ENCODE results near the gene STOX2.

Gene STOX2

DNA sequence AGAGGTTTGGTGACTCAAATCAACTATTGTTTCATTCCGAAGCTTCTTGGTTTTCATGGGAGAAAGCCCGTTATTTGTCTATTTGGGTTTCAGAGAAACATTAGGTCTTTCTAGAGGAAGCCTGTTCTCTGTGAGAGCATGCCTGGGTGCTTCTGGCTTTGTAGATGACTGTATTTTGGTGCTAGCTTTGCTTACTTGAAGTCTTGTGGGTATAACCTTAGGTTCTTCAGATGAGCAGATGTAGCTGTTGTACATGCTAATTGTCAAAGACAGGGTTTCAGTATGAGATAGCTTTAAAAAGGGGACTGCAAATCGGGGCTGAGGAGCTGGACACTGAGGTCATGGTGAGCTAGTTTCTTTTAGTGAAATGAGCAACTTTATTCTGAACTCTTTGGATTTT is 7.9 kb upstream of the STOX2 start:
- no peak for DNase-seq (ENCODE audit: low read depth)

DNA sequence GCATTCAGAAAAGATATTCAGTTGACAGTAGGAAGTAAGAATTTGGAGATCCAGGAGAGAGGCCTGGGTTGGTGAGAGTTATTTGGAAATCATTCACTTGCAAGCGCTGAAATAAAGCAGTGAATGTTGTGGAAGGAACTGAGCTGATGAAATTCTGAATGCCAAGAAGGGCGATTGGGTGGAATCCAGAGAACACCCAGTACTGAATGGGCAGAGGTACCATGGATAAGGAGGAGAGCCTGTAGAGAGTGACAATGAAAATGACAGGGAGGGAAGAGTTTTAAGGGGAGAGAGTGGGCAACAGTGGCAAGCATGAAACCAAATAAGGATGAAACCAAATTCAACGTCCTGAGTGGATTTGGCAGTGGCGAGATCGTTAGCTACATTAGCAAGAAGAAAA is 6.7 kb upstream of the STOX2 start:
- DNase-seq (ENCODE audit: low read depth): no peak

DNA sequence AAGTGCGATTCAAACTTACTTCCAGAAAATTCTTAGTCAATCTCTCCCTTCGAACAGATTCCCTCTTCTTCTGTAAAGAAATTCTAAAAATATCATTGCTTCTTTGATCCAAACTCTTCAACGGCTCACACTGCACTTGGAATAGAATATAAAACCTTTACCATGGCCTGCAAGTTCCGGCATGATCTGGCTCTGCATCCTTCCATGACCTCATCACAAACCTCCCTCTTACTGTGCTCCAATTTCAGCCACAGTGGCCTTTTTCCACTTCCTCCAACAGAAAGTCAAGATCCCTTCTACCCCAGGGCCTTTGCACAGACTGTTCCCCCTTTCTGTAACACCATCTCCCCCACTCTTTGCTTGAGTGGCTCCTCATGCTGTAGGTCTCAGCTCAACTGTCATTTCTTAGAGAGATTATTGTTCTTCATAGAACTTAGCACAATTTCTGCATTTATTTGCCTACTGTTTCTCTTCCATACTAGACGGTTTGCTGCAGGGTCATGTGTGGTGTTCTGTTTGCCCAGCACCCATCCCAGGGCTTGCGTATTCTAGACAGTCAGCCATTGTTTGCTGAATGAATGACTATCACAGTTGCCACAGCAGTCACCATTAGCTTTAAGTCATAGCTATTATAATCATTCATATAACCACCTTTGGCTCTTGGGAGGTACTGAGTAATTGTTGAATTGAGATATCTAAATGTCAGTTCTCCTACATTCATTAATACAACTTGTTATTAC is 1.9 kb upstream of the STOX2 start:
- no peak for DNase-seq (ENCODE audit: low read depth)

DNA sequence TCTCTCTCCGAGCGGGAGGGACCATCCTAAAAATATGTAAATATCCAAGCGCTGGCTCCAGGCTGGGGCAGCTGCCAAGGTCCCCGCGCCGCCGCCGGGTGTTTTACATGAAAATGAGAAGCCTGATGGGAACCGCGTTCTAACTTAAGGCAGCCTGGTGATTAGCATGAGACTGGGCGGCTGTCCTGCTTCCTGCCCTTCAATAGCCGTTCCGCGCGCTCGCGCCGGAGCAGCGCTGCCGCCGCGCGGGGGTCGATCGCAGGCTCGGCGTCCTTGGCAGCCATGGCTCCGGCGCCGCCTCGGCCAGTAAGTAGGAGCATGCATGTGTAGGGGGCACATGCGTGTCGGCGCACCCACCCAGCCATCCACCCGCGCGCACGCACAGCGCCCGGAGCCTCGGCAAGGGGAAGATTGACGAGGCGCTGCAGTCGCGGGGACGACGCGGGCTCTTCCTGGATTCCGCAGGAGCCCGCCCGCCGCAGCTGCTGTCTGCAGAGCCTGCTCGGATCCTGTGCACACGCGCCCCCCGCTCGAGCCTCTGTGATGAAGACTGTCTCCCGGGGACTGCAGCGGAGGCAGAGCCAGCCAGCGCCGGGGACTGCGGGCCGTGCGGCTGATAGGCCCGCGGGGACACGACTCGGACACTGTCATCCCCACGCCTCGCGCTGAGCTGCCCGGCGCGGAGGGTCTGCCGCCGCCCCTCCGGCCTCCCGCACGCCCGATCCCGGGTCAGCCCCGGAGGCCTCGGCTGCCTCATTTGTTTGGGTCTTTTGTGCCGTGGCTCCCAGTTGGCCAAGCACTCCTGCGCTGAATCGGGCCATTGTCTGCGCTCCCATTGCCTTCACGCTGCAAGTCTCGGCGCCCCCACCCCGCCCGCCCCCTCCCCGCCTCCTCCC is 734 bp downstream of the STOX2 start:
- no peak for DNase-seq (ENCODE audit: low read depth)

DNA sequence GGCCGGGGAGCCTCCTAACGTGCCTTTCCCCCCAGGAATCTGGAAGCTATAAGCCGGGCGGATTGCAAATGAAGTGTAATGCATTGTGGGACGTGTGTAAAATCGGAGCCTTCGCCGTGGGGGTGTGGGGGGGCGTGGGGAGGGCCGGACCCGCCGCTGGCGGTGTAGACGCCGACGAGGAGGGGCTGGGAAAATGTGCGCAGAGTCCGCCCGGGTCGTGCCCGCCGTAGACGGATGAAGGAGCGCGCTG is 1.3 kb downstream of the STOX2 start:
- no peak for DNase-seq (ENCODE audit: low read depth)

DNA sequence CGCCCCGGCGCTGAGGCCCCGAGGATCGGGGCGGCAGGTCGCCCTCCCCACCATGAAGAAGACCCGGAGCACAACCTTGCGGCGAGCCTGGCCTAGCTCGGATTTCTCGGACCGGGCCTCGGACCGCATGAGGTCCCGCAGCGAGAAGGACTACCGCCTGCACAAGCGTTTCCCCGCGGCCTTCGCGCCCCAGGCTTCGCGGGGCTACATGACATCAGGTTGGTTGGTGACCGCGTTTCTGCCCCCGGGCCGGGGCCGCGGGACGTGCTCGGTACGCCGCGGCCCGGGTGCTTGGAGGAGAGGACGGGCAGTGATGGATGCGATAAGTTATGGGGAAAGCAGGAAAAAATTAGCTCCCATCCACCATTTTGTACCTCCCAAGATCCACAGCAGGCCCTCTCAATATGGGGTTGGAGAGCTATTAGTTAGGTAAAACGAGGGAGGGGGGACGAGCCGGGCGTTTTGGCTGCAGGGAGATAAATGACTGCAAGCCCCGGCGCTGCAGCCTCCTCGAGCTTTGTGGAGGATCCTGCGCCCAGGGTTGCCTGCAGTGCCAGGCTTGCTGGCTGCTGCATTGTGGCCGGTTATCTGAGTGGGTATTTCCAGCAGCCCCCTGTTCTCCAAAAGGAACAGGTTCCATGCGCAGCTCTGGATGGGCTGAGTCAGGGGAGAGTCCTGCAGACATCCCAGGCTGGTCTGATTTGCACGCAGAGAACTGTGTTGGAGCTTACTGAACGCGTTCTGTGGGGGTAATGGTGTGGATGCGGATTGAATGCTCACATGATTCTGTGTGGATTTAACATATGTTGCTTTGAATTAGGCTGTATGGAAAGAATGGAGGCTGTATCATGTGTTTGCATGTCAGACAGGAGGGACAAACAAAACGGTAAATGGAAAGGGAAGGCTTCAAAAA is 1.9 kb downstream of the STOX2 start:
- no peak for DNase-seq (ENCODE audit: low read depth)

DNA sequence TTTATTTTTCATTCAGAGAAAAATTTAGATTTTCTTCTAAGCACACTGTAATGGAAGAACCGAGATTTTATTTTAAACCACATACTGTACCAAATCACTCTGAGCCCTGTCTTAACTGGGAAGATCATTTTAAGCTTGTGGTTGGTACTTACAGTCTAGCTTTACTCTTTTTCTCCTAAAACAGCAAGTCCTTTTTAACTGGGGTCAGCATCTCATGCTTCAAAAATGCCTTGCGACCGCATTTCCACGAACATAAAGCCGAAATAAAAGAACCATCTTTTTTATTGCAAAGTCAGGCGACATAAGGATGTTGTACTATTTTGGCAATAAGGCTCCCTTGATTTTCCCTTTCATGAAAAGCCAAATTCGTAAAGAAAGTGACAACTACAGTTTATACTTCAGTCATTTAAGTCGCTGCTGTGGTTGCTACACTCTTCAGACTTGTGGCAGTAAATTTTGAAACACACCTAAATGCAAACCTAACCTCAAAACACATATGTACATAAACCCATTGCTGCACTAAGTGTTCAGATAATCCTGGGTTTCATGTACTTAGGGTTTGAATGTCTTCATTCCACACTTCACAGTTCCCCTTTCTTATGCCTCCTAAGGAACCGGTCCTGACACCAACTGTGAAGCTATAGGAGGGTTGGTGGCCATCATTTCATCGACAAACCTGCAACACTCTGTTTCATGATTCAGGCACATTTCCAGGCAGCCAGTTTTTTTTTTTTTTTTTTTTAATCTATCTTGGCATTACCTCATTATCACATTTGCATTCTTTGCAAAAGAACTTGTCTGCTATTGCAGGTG is 3.0 kb downstream of the STOX2 start:
- DNase-seq (ENCODE audit: low read depth): no peak

DNA sequence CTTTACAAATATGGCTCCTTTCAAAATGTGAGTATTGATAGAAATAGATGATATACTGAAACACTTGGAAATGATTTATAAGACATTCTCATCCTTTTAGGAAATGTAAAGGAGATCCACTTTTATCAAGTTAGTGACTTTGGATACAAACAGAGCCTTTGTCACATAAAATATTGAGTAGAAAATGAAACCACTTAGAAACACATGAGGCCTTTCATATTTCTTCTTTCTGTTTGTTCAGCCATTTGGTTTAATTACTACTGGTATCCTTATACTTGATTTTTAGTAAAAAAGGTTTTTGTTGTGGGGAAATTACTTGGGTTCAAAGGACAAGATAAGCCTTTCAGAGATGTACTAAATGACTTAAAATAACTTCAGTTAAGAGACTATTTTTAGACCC is 4.1 kb downstream of the STOX2 start:
- DNase-seq (ENCODE audit: low read depth): no peak

DNA sequence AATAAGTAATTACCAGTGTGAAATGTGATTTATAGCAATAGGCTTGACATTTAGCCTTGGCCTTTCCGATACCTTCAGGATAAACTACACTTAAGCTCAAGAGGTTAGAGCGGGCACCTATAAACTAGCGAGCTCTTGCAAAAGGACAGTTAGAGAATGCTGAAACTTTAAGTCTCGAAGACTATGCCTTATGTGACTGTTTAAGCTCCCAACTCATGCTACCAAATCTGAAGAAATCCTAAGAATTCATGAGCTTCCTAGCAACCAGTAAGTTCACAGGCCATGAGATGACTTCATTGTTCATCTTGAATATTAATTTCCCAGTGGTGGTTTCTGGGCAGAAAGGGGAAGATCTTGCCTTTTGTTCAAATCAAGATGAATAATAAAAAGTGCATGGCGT is 4.7 kb downstream of the STOX2 start:
- DNase-seq (ENCODE audit: low read depth): no peak

DNA sequence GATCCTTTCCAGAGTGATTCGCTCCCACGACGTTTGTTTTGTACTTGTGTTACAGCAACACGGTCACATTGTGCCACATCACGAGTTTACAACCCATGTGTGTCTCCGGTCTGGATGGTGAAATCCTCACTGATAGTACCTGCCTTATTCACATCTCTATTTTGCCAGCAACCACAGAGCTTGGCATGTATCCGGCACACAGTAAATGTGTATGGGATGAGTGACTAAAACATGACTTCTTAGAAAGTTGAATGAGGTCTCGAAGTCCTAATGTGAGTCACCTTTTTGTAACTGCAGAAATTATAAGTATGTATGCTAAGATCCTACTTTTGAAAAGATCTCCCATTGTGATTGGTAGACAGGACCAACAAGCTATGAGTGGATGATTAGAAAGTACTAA is 7.5 kb downstream of the STOX2 start:
- DNase-seq (ENCODE audit: low read depth): no peak

DNA sequence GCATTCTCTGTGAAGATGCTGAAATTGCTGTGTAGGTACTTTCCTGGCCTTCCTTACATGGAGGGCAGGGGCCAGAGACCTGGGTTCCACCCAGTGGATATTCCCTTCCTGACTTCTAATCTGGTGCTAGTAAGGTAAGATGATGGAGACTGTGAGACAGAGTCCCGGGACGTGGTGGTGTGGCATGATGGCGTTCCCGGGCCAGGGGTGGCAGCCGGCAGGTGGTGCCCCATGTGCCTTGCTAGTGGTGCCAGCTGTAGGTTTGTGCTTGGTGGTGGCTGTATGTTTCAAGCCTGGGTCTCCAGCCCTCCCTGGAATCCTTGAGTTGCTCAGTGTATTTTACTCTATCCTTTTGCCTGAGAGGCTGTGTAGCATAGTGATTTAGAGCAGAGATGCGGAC is 10.9 kb downstream of the STOX2 start:
- no peak for DNase-seq (ENCODE audit: low read depth)

DNA sequence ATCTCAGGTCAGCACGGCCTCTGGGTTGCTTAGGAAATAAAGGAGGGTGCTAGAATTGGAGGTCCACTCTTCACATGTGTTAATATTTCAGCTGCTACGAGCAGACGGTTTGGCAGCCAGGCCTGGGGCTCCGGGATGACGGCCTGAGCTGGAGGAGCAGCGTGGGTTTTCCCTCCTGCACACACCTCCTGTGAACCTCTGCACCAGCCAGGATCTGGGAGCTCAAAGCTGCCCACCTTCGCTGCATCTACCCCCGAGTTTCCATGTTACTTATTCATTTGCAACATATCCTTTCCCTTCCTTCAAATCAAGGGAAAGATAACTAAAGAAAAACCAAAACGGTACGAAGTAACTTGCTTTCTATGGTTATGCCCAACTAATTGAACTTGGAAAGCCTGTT is 13.6 kb downstream of the STOX2 start:
- no peak for DNase-seq (ENCODE audit: low read depth)

DNA sequence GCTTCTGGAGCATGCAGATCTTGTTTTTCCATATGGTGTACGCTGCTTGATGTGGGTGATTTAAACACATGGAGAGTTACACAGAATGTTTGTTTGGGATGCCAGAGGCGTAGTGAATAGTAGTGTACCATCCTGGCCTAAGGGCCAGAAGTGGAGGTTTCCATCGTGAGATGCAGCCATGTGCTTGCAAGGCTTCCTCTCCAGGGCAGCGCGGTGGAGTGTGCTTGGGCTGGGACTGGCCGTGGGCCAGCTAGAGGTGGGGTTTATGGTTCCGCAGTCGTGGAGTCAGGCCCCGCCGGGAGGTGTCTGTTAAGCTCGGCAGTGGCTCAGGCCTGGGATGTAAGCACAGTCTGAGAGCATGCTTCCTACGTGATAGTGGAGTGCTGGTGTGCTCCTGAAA is 14.0 kb downstream of the STOX2 start:
- DNase-seq (ENCODE audit: low read depth): no peak

DNA sequence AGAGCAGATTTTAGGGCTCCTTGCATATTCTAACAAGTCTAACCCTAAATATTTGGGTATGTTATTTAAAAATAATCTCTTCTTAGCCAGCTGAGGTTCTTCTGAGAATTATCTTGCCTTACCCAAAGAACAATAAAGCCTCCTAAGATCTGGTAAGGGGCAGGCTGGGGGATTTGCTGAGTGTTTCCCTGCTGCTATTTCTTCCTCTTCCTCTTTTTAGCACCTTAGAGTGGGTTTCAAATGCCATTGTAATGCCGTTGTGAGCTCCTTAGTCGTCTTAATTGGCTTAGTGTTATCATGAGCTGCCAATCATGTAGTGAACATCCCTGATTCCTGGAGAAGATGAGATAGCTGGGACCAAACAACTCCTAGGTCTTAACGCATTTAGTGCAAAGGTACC is 15.4 kb downstream of the STOX2 start:
- no peak for DNase-seq (ENCODE audit: low read depth)

DNA sequence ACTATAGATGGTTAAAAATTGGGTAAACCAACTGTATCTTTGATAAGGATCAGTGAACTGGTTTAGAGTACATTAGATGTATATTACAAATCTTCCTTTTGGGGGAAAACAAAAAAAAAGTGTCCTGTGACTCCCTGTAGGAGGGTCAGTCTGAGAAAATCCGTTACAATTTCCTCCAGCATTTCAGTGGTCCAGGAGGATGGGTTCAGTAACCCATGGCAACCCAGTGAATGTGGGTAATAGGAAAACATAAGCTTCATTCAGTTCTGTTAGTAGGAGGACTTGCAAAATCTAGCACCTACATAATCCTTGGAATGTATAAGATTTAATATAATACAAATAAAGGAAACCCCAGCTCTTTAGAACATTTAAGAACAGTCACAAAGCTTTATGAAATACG is 16.2 kb downstream of the STOX2 start:
- no peak for DNase-seq (ENCODE audit: low read depth)

DNA sequence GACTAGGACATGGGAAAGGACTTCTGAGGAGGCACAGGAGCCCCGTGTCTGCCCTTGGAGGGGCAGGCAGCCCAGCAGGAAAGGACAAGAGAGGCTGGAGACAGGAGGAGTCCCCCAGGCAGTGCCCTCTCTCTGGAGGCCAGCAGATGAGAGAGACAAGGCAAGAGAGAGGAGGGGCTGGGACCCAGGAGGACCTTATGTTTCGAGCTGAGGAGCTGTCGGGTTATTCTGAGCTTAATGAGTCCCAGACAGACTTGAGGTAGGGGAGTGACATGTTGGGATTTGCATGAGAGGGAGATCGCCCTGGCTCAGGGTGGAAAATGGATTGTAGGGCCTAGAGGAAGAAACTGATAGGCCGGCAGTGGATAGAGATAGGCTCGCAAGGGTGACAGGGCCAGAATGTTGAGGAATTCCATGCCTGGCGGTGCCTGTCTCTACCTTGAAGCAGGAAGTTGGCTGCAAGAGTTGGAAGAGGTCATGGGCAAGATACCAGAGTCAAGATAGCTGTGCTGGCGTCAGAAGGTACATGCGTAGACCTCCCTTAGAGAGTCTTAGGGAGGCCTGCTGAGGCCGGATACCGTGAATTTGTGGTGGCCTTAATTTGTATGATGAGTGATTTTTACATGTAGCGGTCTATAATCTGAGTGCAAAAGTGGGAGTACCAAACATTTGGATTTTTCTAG is 19.4 kb downstream of the STOX2 start:
- DNase-seq (ENCODE audit: low read depth): no peak

DNA sequence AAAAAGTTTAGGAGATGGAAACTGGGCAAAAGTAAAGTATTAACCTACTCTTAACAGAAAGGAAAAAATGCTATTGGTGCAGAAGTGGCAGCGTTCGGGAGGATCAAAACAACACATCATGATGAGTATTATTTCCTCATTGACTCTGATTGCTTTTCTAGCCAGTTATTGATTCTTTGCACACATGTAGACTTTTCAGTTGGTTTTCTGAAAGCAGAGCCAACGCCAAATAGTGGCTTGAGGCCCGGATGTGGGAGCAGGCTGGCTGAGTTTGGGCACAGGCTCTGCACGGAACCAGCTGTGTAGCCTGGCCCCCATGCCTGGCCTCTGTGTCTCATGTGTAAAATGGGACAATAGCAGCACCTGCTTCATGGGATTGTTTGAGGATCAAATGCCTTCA is 21.8 kb downstream of the STOX2 start:
- DNase-seq (ENCODE audit: low read depth): no peak

DNA sequence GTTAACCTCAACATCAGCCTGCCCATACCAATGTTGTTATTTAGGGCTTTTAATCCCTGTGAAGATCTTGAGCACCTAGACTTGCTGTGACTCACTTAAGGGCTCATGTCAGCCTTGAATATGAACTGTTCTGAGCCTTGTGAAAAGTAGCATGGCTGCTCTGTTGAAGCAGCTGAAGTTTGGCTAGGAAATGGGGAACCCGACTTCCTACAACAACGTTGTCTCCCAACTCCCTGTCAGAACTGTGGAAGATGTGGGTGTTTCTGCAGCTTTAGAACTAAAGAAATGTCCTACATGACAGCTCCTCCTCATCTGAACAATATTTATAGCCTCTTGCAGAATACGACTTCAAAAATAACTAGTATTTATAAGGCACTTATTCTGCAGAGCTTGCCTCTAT is 27.5 kb downstream of the STOX2 start:
- no peak for DNase-seq (ENCODE audit: low read depth)

DNA sequence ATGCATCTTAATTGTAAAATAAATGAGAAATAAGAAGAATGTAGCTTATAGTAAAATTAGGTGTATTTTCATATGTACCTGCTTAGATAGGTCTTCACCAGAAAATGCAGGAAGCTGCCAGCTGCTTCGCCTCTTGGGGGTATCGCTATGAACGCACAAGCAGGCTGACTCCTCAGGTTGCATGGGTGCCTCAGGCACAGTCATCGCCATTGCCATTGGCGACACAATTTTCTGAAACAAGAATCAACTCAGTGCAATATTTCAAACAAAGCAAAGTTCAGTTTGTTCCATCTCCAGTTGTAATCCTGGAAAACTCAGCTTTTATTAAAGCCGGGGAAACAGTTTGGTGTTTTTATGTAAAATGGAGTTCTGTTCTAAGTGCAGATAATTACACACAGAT is 29.7 kb downstream of the STOX2 start:
- DNase-seq (ENCODE audit: low read depth): no peak

DNA sequence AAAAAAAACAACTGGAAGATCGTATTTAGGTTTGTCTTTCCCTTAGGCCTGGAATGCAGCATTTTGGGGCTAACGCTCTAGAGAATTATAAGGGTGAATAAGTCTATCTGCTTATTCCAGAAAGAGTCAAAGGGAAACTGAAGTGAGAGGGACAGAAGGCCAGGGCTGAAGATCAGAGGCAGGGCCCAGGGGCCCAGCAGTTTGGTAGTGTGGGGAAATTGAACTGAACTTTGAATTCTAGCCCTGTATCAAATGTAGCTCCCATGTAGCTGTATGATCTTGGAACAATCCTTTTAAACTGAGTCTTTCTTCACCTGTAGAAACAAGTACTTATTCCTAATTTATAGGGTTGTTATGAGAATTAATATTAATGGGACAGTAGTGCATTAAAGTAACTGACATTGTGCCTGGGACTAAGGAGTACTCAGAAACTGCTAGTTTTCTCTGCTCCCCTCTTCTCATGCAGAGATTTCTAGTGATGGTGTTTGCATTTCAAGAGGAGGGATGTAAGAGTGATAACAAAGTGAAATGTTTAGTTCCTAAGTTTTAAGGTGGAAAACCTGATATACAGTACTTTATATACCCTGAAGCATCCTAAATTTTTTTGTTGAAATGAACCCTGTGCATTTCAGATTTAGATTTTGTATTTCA is 30.4 kb downstream of the STOX2 start:
- DNase-seq (ENCODE audit: low read depth): no peak

DNA sequence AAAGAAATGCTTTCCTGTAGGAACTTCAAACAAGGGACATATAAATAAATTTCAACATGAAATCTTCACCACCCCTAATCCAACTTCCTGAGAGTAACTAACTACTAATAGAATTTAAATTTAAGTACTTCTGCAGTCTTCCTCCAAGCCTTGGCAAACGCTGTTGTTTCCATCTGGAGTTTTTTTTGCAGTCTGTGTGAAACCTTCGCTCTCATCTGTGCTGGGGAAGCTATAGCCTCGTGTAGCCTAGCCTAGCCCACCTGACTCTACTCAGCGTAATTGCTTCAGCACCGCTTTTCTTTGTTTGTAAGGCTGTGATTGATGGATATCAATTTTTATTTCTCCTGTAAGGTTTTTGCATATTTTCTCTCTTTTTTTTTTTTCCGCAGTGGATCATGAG is 30.9 kb downstream of the STOX2 start:
- no peak for DNase-seq (ENCODE audit: low read depth)

Data from activated T-helper 9 cell treated with anti-CD3 and anti-CD28 coated beads, Interleukin-2, amount 50 U/mL, for 16 hours (primary cell).